Kidney (tissue), 14 donors: Measurements from ENCODE around the gene CCDC159. TPM values are rescaled to one million over a fixed set of nuclear protein-coding genes. Genes with fewer than 3 reads are reported as not detected.

ENCODE experiments used
- DNase-seq, 5 donors: peaks; one replicate each; pipeline ENCODE4 v3.0.0-alpha.2; 2013 to 2020
- FAIRE-seq: peaks from 2 replicates; lab custom pipeline; 2012; peaks lifted over from hg19 to GRCh38; lab: Jason Lieb, UNC
- H3K27ac ChIP-seq, 2 donors: one replicate each; pipeline ENCODE4 v1.7.0; 2013; ENCODE audit warnings: low read depth in 2 of 2, low read length in 2 of 2, inconsistent platforms in 1 of 2
- H3K27me3 ChIP-seq: one replicate; pipeline ENCODE4 v1.7.1; 2013; ENCODE audit warnings: low read length, inconsistent platforms; ENCODE audit not compliant: control insufficient read depth, insufficient read depth
- H3K36me3 ChIP-seq, 3 donors: one replicate each; pipeline versions ENCODE4 v1.7.0 to v1.7.1; 2013; ENCODE audit warnings: low read length in 3 of 3, control low read depth in 1 of 3, inconsistent platforms in 1 of 3; ENCODE audit not compliant: insufficient read depth in 3 of 3, control insufficient read depth in 2 of 3
- H3K4me1 ChIP-seq, 3 donors: one replicate each; pipeline versions ENCODE4 v1.7.0 to v1.7.1; 2013; ENCODE audit warnings: low read length in 3 of 3, inconsistent platforms in 1 of 3, low read depth in 1 of 3; ENCODE audit not compliant: control insufficient read depth in 2 of 3, insufficient read depth in 2 of 3
- H3K4me3 ChIP-seq, 3 donors: one replicate each; pipeline versions ENCODE4 v1.7.0 to v1.8.1; 2013; ENCODE audit warnings: low read length in 3 of 3, control low read depth in 1 of 3, inconsistent platforms in 1 of 3
- H3K9ac ChIP-seq, 3 donors: one replicate each; pipeline versions ENCODE4 v1.7.0 to v1.7.1; 2013; ENCODE audit warnings: low read length in 3 of 3, control low read depth in 1 of 3, inconsistent platforms in 1 of 3
- H3K9me3 ChIP-seq, 3 donors: one replicate each; pipeline versions ENCODE4 v1.7.0 to v1.7.1; 2013; ENCODE audit warnings: low read length in 3 of 3, control low read depth in 1 of 3, inconsistent platforms in 1 of 3; ENCODE audit not compliant: control insufficient read depth in 2 of 3, insufficient read depth in 1 of 3
- intact Hi-C: fragments of 100-400 bp; cut with DNase I; formaldehyde crosslinking; loops from one replicate; pipeline ENCODE4 v1.11.1; 2022
- polyA plus RNA-seq: library from polyadenylated mRNA; stranded (reverse); fragments of 350-450 nt; fragmentation: Illumina TruSeq; extraction: RNeasy Lipid Tissue Mini Kit (QIAGEN cat#74804); gene quantifications from one replicate; pipeline ENCODE4 v1.2.3, GENCODE V29; 2014; ENCODE audit warnings: low read depth, low replicate concordance; ENCODE audit not compliant: insufficient read depth
- total RNA-seq: library from RNA; stranded (reverse); fragmentation: NEBNext Ultra II Directional; extraction: Animal tissue kit (Norgen Biotek cat#: 25700); gene quantifications from one replicate; pipeline ENCODE4 v1.2.1, GENCODE V29; 2021
- TF ChIP-seq, protein P1 (sequence below): IDR thresholded peaks from 3 replicates; pipeline ENCODE4 v1.5.1; 2012; ENCODE audit warnings: mild to moderate bottlenecking, moderate library complexity, borderline replicate concordance; ENCODE audit not compliant: insufficient read depth; ENCODE audit errors: extremely low read depth
- donor health status: control.
- donor health status: control.
- donor health status: control.
- donor health status: control.
- donor health status: control.
- donor health status: DM: yes; HTN: yes; CAD: no.
- donor health status: Normal renal cell carcinoma (clear cell type).

The CCDC159 gene
- total and polyA plus RNA-seq, 2 donors from 2014 or later: 28.9 to 50.7 TPM

DNA sequence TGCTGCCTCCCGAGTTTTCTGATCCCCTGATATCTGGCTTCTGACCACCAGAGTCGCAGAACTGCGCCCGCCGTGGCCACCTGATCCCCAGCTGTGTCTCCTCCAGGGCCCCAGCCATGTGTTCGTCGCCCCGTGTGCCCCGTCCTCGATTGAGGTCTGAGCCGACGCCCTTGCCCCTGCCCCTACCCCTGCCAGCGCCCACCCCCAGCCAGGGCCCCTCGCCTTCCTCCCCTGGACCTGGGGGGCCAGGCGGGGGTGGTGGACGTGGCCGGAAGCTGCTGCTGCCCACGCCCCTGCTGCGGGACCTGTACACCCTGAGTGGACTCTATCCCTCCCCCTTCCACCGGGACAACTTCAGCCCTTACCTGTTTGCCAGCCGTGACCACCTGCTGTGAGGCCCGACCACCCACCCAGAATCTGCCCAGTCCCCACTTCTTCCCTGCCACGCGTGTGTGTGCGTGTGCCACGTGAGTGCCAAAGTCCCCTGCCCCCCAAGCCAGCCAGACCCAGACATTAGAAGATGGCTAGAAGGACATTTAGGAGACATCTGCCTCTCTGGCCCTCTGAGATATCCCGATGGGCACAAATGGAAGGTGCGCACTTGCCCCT, 18.1 kb downstream of the CCDC159 start:
- no peak overlapping the region for H3K4me3 ChIP-seq
- intact Hi-C loops: no loop called here
- FAIRE-seq: no peak
- H3K27me3 ChIP-seq: no peaks in the 10 kb centered on the region
- no peak overlapping the region for H3K27ac ChIP-seq
- no peaks in the 10 kb centered on the region for H3K9me3 ChIP-seq
- no peak overlapping the region for H3K9ac ChIP-seq
- TF ChIP-seq, protein P1, sequence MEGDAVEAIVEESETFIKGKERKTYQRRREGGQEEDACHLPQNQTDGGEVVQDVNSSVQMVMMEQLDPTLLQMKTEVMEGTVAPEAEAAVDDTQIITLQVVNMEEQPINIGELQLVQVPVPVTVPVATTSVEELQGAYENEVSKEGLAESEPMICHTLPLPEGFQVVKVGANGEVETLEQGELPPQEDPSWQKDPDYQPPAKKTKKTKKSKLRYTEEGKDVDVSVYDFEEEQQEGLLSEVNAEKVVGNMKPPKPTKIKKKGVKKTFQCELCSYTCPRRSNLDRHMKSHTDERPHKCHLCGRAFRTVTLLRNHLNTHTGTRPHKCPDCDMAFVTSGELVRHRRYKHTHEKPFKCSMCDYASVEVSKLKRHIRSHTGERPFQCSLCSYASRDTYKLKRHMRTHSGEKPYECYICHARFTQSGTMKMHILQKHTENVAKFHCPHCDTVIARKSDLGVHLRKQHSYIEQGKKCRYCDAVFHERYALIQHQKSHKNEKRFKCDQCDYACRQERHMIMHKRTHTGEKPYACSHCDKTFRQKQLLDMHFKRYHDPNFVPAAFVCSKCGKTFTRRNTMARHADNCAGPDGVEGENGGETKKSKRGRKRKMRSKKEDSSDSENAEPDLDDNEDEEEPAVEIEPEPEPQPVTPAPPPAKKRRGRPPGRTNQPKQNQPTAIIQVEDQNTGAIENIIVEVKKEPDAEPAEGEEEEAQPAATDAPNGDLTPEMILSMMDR: no peak
- no peaks in the 10 kb centered on the region for H3K36me3 ChIP-seq
- H3K4me1 ChIP-seq: no peaks in the 10 kb centered on the region
- no peak for DNase-seq

DNA sequence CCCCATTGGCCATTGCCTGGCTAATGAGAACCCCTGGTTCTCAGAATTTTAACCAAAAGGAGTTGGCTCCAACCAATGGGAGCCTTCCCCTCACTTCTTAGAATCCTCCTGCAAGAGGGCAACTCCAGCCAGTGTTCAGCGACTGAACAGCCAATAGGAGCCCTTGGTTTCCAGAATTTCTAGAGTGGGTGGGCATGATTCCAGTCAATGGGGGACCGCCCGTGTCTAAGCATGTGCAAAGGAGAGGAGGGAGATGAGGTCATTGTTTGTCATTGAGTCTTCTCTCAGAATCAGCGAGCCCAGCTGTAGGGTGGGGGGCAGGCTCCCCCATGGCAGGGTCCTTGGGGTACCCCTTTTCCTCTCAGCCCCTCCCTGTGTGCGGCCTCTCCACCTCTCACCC, 18.6 kb downstream of the CCDC159 start:
- H3K36me3 ChIP-seq: no peaks in the 10 kb centered on the region
- intact Hi-C loops: no loop called here
- no peaks in the 10 kb centered on the region for H3K27me3 ChIP-seq
- H3K9me3 ChIP-seq: no peaks in the 10 kb centered on the region
- TF ChIP-seq, protein P1: no peak
- H3K9ac ChIP-seq: no peak overlapping the region
- no peak overlapping the region for H3K4me3 ChIP-seq
- H3K4me1 ChIP-seq: no peaks in the 10 kb centered on the region
- FAIRE-seq (no peak), DNase-seq (no peak)
- no peak overlapping the region for H3K27ac ChIP-seq

DNA sequence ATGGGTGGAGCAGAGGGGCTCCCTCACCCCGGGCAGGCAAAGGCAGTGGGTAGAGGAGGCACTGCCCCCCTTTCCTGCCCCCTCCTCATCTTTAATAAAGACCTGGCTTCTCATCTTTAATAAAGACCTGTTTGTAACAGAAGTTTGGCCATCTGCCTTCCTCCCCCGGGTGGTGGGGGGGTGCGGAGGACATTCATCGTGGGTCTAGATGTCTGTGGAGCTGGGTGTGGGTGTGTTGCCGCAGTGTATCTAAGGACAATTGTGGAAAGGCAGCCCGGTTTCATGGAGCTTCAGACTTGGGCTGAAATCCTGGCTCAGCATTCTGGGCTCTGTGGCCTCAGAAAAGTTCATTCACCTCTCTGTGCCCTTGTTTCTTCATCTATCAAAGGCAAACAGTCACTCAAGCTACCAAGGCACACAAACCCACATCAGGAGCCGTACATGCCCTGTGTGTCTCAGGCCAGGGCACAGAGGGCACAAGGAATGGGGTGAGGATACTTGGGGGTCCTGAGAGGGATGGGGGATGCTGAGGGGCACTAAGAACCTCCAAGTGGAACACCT, 19.3 kb downstream of the CCDC159 start:
- H3K9ac ChIP-seq: no peak overlapping the region
- no peaks in the 10 kb centered on the region for H3K27me3 ChIP-seq
- H3K4me1 ChIP-seq: no peaks in the 10 kb centered on the region
- H3K9me3 ChIP-seq: no peaks in the 10 kb centered on the region
- no peak overlapping the region for H3K4me3 ChIP-seq
- H3K36me3 ChIP-seq: no peaks in the 10 kb centered on the region
- DNase-seq: no peak
- H3K27ac ChIP-seq: no peak overlapping the region
- intact Hi-C loops: no loop called here
- TF ChIP-seq, protein P1: no peak
- no peak for FAIRE-seq
